ENCODE results near the gene SERTAD3. TPM values are rescaled to one million over a fixed set of nuclear protein-coding genes. Genes with fewer than 3 reads are reported as not detected.
"Not testable (repeated sequence)": the region's sequence is repeated elsewhere in the genome, so short reads cannot be mapped to it uniquely, and the experiment has no call there.

Gene SERTAD3
- polyA plus RNA-seq, 1 experiment, result 22.3 TPM

- Histone ChIP-seq H3K36me3 (ENCODE audit: control insufficient read depth, insufficient read depth, low read length) (no peaks in the 10 kb centered on the region), H3K27me3 (ENCODE audit: control insufficient read depth, insufficient read depth, low read length) (no peaks in the 10 kb centered on the region), H3K4me3 (ENCODE audit: low read depth, low read length) (no peak overlapping the region)
- ChIA-PET CTCF (interaction anchor here (2.7 to 2.9 kb wide), 2 partner anchors 9 to 13 kb away, joined by 7 to 20 read pairs; no protein-coding TSS in a partner anchor), POLR2A (no interaction called here)
- TF ChIP-seq, protein P1, sequence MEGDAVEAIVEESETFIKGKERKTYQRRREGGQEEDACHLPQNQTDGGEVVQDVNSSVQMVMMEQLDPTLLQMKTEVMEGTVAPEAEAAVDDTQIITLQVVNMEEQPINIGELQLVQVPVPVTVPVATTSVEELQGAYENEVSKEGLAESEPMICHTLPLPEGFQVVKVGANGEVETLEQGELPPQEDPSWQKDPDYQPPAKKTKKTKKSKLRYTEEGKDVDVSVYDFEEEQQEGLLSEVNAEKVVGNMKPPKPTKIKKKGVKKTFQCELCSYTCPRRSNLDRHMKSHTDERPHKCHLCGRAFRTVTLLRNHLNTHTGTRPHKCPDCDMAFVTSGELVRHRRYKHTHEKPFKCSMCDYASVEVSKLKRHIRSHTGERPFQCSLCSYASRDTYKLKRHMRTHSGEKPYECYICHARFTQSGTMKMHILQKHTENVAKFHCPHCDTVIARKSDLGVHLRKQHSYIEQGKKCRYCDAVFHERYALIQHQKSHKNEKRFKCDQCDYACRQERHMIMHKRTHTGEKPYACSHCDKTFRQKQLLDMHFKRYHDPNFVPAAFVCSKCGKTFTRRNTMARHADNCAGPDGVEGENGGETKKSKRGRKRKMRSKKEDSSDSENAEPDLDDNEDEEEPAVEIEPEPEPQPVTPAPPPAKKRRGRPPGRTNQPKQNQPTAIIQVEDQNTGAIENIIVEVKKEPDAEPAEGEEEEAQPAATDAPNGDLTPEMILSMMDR (IDR thresholded peaks at IDR 0.05; ENCODE audit: insufficient read depth, low read depth, low read length), result no peak
- DNase-seq (ENCODE audit: low read depth), result no peak
These were observed 32.9 kb downstream of the SERTAD3 start for GRCh38 chr19:40411125-40411842.

DNA sequence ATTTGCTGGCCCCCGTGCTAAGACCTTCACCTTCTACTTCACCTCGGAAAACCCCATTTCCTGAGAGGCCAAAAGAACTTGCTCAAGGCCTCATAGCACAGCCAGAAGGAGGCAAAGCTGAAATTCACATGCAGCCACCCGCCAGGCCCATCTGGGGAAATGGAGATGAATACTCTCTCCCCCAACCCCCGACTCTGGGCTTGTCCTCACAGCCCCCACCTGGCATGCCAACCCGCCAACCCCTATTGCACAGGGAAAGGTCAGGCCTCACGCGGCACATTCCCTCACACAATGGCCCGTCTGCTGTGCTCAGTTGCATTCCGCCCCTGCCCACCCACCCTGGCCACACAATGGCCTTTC, 34.1 kb downstream of the SERTAD3 start:
- TF ChIP-seq, protein P1 (IDR thresholded peaks at IDR 0.05; ENCODE audit: insufficient read depth, low read depth, low read length), result no peak
- Histone ChIP-seq H3K27me3 (ENCODE audit: control insufficient read depth, insufficient read depth, low read length) (no peaks in the 10 kb centered on the region), H3K36me3 (ENCODE audit: control insufficient read depth, insufficient read depth, low read length) (no peaks in the 10 kb centered on the region), H3K4me3 (ENCODE audit: low read depth, low read length) (no peak overlapping the region)
- POLR2A ChIA-PET, result no interaction called here
- CTCF ChIA-PET, result interaction anchor here (1.2 kb wide), 1 partner anchor 10 kb away, joined by 3 read pairs; no protein-coding TSS in a partner anchor
- DNase-seq (ENCODE audit: low read depth), result no peak

DNA sequence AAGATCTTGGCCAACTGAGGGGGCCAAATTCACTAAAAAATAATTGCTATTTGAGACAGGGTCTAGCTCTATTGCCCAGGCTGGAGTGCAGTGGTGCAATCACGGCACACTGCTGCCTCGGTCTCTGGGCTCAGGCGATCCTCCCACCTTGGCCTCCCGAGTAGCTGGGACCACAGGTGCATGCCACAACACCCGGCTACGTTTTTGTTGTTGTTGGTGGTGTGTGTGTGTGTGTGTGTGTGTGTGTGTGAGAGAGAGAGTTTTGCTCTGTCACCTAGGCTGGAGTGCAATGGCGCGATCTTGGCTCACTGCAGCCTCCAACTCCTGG, 35.6 kb downstream of the SERTAD3 start:
- CTCF ChIA-PET, result interaction anchor here (1.2 to 2.3 kb wide), 2 partner anchors 12 kb away, joined by 3 to 15 read pairs; no protein-coding TSS in a partner anchor
- DNase-seq (ENCODE audit: low read depth); H3K4me3 ChIP-seq (ENCODE audit: low read depth, low read length); POLR2A ChIA-PET; H3K27me3 ChIP-seq (ENCODE audit: control insufficient read depth, insufficient read depth, low read length); H3K36me3 ChIP-seq (ENCODE audit: control insufficient read depth, insufficient read depth, low read length): not testable (repeated sequence)

GRCh38 chr19:40407714-40408597, 36.2 kb downstream of the SERTAD3 start:
- Histone ChIP-seq H3K27me3 (ENCODE audit: control insufficient read depth, insufficient read depth, low read length) (no peaks in the 10 kb centered on the region), H3K4me3 (ENCODE audit: low read depth, low read length) (no peak overlapping the region), H3K36me3 (ENCODE audit: control insufficient read depth, insufficient read depth, low read length) (no peaks in the 10 kb centered on the region)
- no peak for DNase-seq (ENCODE audit: low read depth)
- ChIA-PET POLR2A (no interaction called here), CTCF (interaction anchor here (2.3 kb wide), 1 partner anchor 13 kb away, joined by 15 read pairs; no protein-coding TSS in a partner anchor)
- TF ChIP-seq, protein P1 (IDR thresholded peaks at IDR 0.05; ENCODE audit: insufficient read depth, low read depth, low read length), result no peak

GRCh38 chr19:40403262-40403984, 40.7 kb downstream of the SERTAD3 start:
- TF ChIP-seq, protein P1 (IDR thresholded peaks at IDR 0.05; ENCODE audit: insufficient read depth, low read depth, low read length), result 0 out of 2 replicates have a peak, but pooled peaks have one; percentile 4

More at GRCh38 chr19:40403262-40403984, 40.7 kb downstream of the SERTAD3 start:
- ChIA-PET POLR2A (interaction anchor here (1.1 kb wide), 1 partner anchor 23 kb away, joined by 3 read pairs; the partner anchor contains the start of gene SERTAD1), CTCF (interaction anchor here (1.1 to 2.4 kb wide), 3 partner anchors 16 to 231 kb away, joined by 5 to 15 read pairs (median 6); no protein-coding TSS in a partner anchor)
- Histone ChIP-seq H3K27me3 (ENCODE audit: control insufficient read depth, insufficient read depth, low read length) (no peaks in the 10 kb centered on the region), H3K36me3 (ENCODE audit: control insufficient read depth, insufficient read depth, low read length) (no peaks in the 10 kb centered on the region), H3K4me3 (ENCODE audit: low read depth, low read length) (peak overlapping the region; percentile 57)
- peak; percentile 49 for DNase-seq (ENCODE audit: low read depth)

Measured in BJ (cell line).